Measurements from ENCODE around the gene TRAF2. TPM values are rescaled to one million over a fixed set of nuclear protein-coding genes. Genes with fewer than 3 reads are reported as not detected.

TRAF2 gene
- total and polyA plus RNA-seq, 2 donors (not counting 3 experiments of a cell fraction or from before 2014, with no cell fraction given) = 10.9 to 23.1 TPM

DNA sequence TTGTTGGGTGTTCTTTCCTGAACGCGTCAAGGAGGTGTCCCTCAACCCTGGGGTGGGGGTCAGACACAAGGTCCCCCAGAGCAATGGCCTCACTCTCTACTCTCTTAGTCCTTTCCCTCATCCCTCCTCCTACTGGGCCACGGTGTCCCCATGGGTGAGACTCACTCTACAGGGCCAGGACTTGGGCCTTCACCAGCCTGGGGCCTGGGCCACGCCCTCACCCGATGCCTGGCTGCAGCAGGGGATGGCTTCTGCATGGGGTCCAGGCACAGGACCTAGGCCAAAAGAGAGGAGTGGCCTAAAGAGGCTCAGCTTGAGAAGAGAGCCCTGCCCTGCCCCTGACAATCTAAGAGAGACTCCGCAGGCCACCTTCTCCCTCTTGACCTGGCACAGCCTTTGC, 71.6 kb downstream of the TRAF2 start:
- FAIRE-seq = no peak
- no peak for DNase-seq (ENCODE audit: low read depth, low spot score)
- POLR2A ChIA-PET = no interaction called here
- no peak overlapping the region for H3K4me2 ChIP-seq (ENCODE audit: insufficient read depth, low read length)
- intact Hi-C loops (cut with micrococcal nuclease) (no loop called here), dilution Hi-C loops (cut with MboI; ENCODE audit: extremely low pct_ligation_motif_present, low sequenced_read_pairs) (no loop called here)
- no peaks in the 10 kb centered on the region for H3K9me3 ChIP-seq (replicated peaks; ENCODE audit: control insufficient read depth, insufficient read depth, low read length)
- no peaks in the 10 kb centered on the region for H4K20me1 ChIP-seq (replicated peaks; ENCODE audit: control insufficient read depth, extremely low read depth, insufficient read depth, low read length)
- H3K4me3 ChIP-seq (replicated peaks in 1 of 3; ENCODE audit: insufficient read depth in 1 of 3, low read depth in 1 of 3, low read length in 3 of 3) = no peak overlapping the region
- no peak overlapping the region for H2AFZ ChIP-seq (ENCODE audit: low read depth, low read length)
- H3K27ac ChIP-seq (ENCODE audit: insufficient read depth, low read depth, low read length) = no peak overlapping the region
- H3K9ac ChIP-seq (replicated peaks; ENCODE audit: extremely low read depth, insufficient read depth, low read length) = no peak overlapping the region
- no peaks in the 10 kb centered on the region for H3K4me1 ChIP-seq (ENCODE audit: control insufficient read depth, extremely low read depth, insufficient read depth, low read length)
- TF ChIP-seq FOS (IDR thresholded peaks at IDR 0.05; ENCODE audit: borderline replicate concordance, insufficient read depth, low read length) (no peak), JUN (IDR thresholded peaks at IDR 0.05; ENCODE audit: borderline replicate concordance, insufficient read depth, insufficient read length, low read depth) (no peak), POLR2AphosphoS5 (IDR thresholded peaks at IDR 0.05; ENCODE audit: insufficient read depth, low read depth, low read length) (no peak), GATA2 (IDR thresholded peaks at IDR 0.05; ENCODE audit: insufficient read depth, insufficient read length, low read depth, low read length) (no peak), EZH2 (IDR thresholded peaks at IDR 0.05; ENCODE audit: borderline replicate concordance, low read depth, low read length, severe bottlenecking) (no peak), MYC (IDR thresholded peaks at IDR 0.05; ENCODE audit: low read depth, low read length) (no peak), POLR2A (IDR thresholded peaks at IDR 0.05; ENCODE audit: low read depth, low read length) (no peak)
- TF ChIP-seq, protein P1, sequence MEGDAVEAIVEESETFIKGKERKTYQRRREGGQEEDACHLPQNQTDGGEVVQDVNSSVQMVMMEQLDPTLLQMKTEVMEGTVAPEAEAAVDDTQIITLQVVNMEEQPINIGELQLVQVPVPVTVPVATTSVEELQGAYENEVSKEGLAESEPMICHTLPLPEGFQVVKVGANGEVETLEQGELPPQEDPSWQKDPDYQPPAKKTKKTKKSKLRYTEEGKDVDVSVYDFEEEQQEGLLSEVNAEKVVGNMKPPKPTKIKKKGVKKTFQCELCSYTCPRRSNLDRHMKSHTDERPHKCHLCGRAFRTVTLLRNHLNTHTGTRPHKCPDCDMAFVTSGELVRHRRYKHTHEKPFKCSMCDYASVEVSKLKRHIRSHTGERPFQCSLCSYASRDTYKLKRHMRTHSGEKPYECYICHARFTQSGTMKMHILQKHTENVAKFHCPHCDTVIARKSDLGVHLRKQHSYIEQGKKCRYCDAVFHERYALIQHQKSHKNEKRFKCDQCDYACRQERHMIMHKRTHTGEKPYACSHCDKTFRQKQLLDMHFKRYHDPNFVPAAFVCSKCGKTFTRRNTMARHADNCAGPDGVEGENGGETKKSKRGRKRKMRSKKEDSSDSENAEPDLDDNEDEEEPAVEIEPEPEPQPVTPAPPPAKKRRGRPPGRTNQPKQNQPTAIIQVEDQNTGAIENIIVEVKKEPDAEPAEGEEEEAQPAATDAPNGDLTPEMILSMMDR (IDR thresholded peaks at IDR 0.05; ENCODE audit: extremely low read depth in 1 of 2, insufficient read depth in 1 of 2, low read depth in 1 of 2, low read length in 2 of 2) = no peak
- TF ChIP-seq, protein P2, sequence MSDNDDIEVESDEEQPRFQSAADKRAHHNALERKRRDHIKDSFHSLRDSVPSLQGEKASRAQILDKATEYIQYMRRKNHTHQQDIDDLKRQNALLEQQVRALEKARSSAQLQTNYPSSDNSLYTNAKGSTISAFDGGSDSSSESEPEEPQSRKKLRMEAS (IDR thresholded peaks at IDR 0.05; ENCODE audit: insufficient read depth, insufficient read length) = no peak
- CTCF ChIA-PET = no interaction called here
- no peaks in the 10 kb centered on the region for H3K36me3 ChIP-seq (ENCODE audit: control insufficient read depth in 2 of 2, extremely low read depth in 1 of 2, insufficient read depth in 2 of 2, low read length in 2 of 2)
- no TSS peak for BruUV-seq (replicated peaks)
- H3K79me2 ChIP-seq (ENCODE audit: control insufficient read depth, insufficient read depth, low read length) = no peaks in the 10 kb centered on the region
- H3K27me3 ChIP-seq (ENCODE audit: control insufficient read depth in 2 of 2, insufficient read depth in 2 of 2, low read length in 2 of 2) = no peaks in the 10 kb centered on the region
- no peaks in the 10 kb centered on the region for H3K9me1 ChIP-seq (replicated peaks; ENCODE audit: control insufficient read depth, extremely low read depth, insufficient read depth, low read length)
